KMS-11 (cell line): Measurements from ENCODE around the gene TMEM234.
A peak's percentile ranks its signal among the peaks of the same experiment; 100 is the strongest.

Source experiments
- H2AFZ ChIP-seq: fragments of 200-600 bp; sonication (generic); 2 replicates; pipeline ENCODE4 v1.6.1; 2016; ENCODE audit warnings: antibody characterized with exemption, mixed run types, low read depth
- H3K27ac ChIP-seq: fragments of 200-600 bp; sonication (generic); 2 replicates; pipeline ENCODE4 v1.6.1; 2016; ENCODE audit warnings: mild to moderate bottlenecking, mixed run types
- H3K27me3 ChIP-seq: fragments of 200-600 bp; sonication (generic); 2 replicates; pipeline ENCODE4 v1.6.1; 2017; ENCODE audit warnings: mild to moderate bottlenecking, low read depth, mixed run types, moderate library complexity; ENCODE audit not compliant: insufficient read depth
- H3K36me3 ChIP-seq: fragments of 200-600 bp; sonication (generic); 2 replicates; pipeline ENCODE4 v1.6.1; 2017; ENCODE audit warnings: mild to moderate bottlenecking, mixed run types; ENCODE audit not compliant: insufficient read depth
- H3K4me1 ChIP-seq: fragments of 200-600 bp; sonication (generic); 2 replicates; pipeline ENCODE4 v1.6.1; 2016; ENCODE audit warnings: mild to moderate bottlenecking, low read depth, mixed run types; ENCODE audit not compliant: poor library complexity, severe bottlenecking
- H3K4me2 ChIP-seq: fragments of 200-600 bp; sonication (generic); 2 replicates; pipeline ENCODE4 v1.7.0; 2016; ENCODE audit warnings: mild to moderate bottlenecking, mixed run types
- H3K4me3 ChIP-seq: fragments of 200-600 bp; sonication (generic); IDR thresholded peaks from 2 replicates; pipeline ENCODE4 v1.6.1; 2017; ENCODE audit warnings: low read depth, low read length, mixed read lengths; ENCODE audit not compliant: insufficient read depth
- H3K79me2 ChIP-seq: fragments of 200-600 bp; sonication (generic); 2 replicates; pipeline ENCODE4 v1.6.1; 2016; ENCODE audit warnings: low read depth, mixed run types; ENCODE audit not compliant: insufficient read depth
- H3K9ac ChIP-seq: fragments of 200-600 bp; sonication (generic); 2 replicates; pipeline ENCODE4 v1.6.1; 2016; ENCODE audit warnings: mild to moderate bottlenecking, mixed run types
- H4K20me1 ChIP-seq: fragments of 200-600 bp; sonication (generic); 2 replicates; pipeline ENCODE4 v1.6.1; 2016; ENCODE audit warnings: mild to moderate bottlenecking, mixed run types; ENCODE audit not compliant: insufficient read depth
- CTCF ChIP-seq: fragments of 200-600 bp; sonication (generic); conservative IDR thresholded peaks from 2 replicates; pipeline ENCODE4 v1.6.1; 2017; ENCODE audit warnings: low read depth, mild to moderate bottlenecking, antibody characterized with exemption, low read length, moderate library complexity, mixed read lengths

Gene TMEM234

GRCh38 chr1:32195972-32196823 lies 26.0 kb downstream of the TMEM234 start:
- H4K20me1 ChIP-seq, result no peaks in the 10 kb centered on the region
- H3K27me3 ChIP-seq, result no peaks in the 10 kb centered on the region
- H3K4me1 ChIP-seq, result peaks cover 79% of the 10 kb centered on the region
- no peak overlapping the region for H2AFZ ChIP-seq
- H3K4me2 ChIP-seq, result peak overlapping the region; percentile 60; the same call in 1 of the 2 replicates
- H3K36me3 ChIP-seq, result peaks cover 11% of the 10 kb centered on the region; the same call in 1 of the 2 replicates
- TF ChIP-seq CTCF, result no peak
- H3K9ac ChIP-seq, result no peak overlapping the region
- H3K27ac ChIP-seq, result no peak overlapping the region
- no peaks in the 10 kb centered on the region for H3K79me2 ChIP-seq
- no peak overlapping the region for H3K4me3 ChIP-seq

- no peak overlapping the region for H3K9ac ChIP-seq
- peaks cover 15% of the 10 kb centered on the region; the same call in 1 of the 2 replicates for H3K36me3 ChIP-seq
Measured at GRCh38 chr1:32195531-32195930, 26.6 kb downstream of the TMEM234 start.

GRCh38 chr1:32194984-32195383 lies 27.2 kb downstream of the TMEM234 start:
- Histone ChIP-seq H3K9ac (no peak overlapping the region), H4K20me1 (no peaks in the 10 kb centered on the region)

More at GRCh38 chr1:32195531-32195930, 26.6 kb downstream of the TMEM234 start:
- Histone ChIP-seq H3K79me2 (no peaks in the 10 kb centered on the region), H3K27ac (no peak overlapping the region), H3K4me1 (peaks cover 75% of the 10 kb centered on the region), H3K4me2 (peak overlapping the region; percentile 60), H2AFZ (no peak overlapping the region), H3K27me3 (no peaks in the 10 kb centered on the region), H4K20me1 (no peaks in the 10 kb centered on the region), H3K4me3 (no peak overlapping the region)
- no peak for TF ChIP-seq CTCF

More at GRCh38 chr1:32194984-32195383, 27.2 kb downstream of the TMEM234 start:
- Histone ChIP-seq H3K4me1 (peaks cover 71% of the 10 kb centered on the region), H3K79me2 (no peaks in the 10 kb centered on the region), H3K36me3 (peaks cover 15% of the 10 kb centered on the region; the same call in 1 of the 2 replicates), H3K27me3 (no peaks in the 10 kb centered on the region), H3K4me2 (peak overlapping the region; percentile 60), H3K4me3 (no peak overlapping the region), H2AFZ (no peak overlapping the region), H3K27ac (no peak overlapping the region)
- TF ChIP-seq CTCF, result no peak
